Measurements from ENCODE around the gene SERTAD4.

Gene SERTAD4

DNA sequence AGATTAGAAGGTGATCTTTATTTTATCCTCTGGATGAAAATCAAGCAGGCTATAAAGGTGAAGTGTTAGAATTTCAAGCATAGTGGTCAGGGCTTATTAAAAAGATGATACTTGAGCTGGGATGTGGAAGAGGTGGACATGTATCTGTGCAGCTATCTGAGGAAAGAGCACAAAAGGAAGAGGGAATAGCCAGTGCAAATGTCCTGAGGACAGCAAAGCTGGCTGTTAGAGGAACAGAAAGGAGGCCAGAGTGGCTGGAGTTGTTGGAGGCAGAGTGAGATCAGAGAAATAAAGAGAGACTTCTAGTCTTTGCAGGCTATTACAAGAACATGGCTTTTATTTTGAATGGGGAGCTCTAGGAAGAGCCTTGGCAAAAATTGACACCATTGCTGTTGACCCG, 4.4 kb upstream of the SERTAD4 start:
- no peak for DNase-seq
- TF ChIP-seq, protein P1, sequence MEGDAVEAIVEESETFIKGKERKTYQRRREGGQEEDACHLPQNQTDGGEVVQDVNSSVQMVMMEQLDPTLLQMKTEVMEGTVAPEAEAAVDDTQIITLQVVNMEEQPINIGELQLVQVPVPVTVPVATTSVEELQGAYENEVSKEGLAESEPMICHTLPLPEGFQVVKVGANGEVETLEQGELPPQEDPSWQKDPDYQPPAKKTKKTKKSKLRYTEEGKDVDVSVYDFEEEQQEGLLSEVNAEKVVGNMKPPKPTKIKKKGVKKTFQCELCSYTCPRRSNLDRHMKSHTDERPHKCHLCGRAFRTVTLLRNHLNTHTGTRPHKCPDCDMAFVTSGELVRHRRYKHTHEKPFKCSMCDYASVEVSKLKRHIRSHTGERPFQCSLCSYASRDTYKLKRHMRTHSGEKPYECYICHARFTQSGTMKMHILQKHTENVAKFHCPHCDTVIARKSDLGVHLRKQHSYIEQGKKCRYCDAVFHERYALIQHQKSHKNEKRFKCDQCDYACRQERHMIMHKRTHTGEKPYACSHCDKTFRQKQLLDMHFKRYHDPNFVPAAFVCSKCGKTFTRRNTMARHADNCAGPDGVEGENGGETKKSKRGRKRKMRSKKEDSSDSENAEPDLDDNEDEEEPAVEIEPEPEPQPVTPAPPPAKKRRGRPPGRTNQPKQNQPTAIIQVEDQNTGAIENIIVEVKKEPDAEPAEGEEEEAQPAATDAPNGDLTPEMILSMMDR (IDR thresholded peaks at IDR 0.05): no peak
- intact Hi-C loops (cut with DNase I; ENCODE audit: low total_unique reads): no loop called here
- no peaks in the 10 kb centered on the region for H3K36me3 ChIP-seq
- no peaks in the 10 kb centered on the region for H3K27me3 ChIP-seq
- H3K4me1 ChIP-seq: peaks cover 0 to 15% (median 10%) of the 10 kb centered on the region in 4 donors
- H3K4me3 ChIP-seq: no peak overlapping the region
- H3K9me3 ChIP-seq: no peaks in the 10 kb centered on the region
- H3K27ac ChIP-seq: no peak overlapping the region

DNA sequence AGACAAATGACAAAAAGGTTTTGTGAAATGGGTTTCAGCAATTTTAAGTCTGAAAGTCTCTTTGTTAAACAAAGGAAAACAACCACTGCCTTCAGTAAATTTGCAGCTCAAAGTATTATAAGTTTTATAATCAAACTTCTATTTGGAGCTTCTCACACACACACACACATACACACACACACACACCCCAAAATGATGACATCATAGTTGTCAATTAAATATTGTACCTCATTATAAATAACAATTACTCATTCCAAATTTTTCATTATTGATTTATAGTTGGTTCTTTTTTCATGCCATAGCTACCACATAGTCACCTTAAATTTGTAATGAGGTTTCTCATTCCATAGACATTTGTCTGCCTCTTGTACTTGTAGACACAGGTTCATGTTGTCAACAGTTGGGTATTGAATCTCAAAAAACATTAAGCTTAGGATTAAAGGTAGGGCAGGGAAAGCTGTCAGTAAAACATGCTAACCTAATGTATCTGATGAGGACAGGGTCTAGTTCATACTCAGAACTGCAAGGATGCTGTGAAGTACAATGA, 2.4 kb upstream of the SERTAD4 start:
- intact Hi-C loops (cut with DNase I; ENCODE audit: low total_unique reads): no loop called here
- no peak overlapping the region for H3K4me3 ChIP-seq
- no peak for DNase-seq
- H3K27ac ChIP-seq: no peak overlapping the region
- H3K9me3 ChIP-seq: no peaks in the 10 kb centered on the region
- TF ChIP-seq, protein P1 (IDR thresholded peaks at IDR 0.05): no peak
- H3K27me3 ChIP-seq: no peaks in the 10 kb centered on the region
- peaks cover 0 to 23% (median 19%) of the 10 kb centered on the region in 4 donors for H3K4me1 ChIP-seq
- H3K36me3 ChIP-seq: no peaks in the 10 kb centered on the region

DNA sequence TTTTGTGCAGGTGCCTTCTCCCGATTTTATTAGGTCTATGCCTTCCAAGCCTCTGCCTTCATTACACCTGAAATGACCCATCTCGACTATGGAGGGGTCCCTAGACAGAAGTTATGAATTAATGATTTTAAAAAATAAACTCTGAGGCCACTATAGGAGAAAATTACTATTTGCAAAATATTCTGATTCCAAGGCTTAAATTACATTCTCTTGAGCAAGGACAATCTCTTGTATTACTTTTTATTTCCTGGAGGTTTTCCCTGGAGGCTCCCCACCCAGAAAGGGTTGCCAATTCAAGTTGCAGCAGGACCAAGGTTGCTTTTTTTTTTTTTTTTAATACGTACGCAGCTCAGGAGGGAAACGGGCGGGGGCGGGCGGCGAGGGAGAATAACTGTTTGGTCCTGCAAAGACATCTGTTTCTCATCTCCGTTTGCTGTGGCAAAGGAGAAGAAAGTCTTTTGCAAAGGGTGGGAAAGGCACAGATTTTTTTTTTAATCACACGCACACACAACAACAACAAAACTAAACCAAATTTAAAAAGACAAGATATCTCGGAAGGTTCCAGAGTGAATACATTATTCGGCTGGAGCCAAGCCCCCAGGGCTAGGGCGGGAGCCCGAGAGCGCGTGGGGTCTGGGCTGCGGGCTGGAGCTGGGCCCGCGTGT, 618 bp upstream of the SERTAD4 start:
- Histone ChIP-seq H3K36me3 (no peaks in the 10 kb centered on the region), H3K27me3 (no peaks in the 10 kb centered on the region), H3K27ac (peak overlapping the region; percentile 83 to 93), H3K4me1 (peaks cover 0 to 39% (median 35%) of the 10 kb centered on the region in 4 donors), H3K4me3 (peak overlapping the region; percentile 69 to 89), H3K9me3 (no peaks in the 10 kb centered on the region)
- no peak for DNase-seq
- intact Hi-C loops (cut with DNase I; ENCODE audit: low total_unique reads): no loop called here
- TF ChIP-seq, protein P1 (IDR thresholded peaks at IDR 0.05): no peak

DNA sequence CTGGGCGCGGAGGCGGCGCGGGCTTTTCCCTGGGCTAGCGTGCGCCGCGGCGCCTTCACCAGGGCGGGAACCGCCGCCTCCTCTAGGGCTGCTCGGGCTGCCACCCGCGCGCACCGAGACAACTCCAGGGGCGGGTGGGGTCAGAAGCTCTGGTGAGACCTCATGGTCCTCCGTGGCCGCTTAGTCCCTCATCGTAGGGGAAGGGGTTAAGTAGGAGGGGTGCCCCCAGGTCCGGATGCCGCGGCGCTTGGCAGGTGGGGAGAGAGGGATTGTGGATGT, 559 bp downstream of the SERTAD4 start:
- peak in 1 of 2 donors; percentile 73 for DNase-seq
- Histone ChIP-seq H3K27me3 (no peaks in the 10 kb centered on the region), H3K4me1 (peaks cover 0 to 50% (median 45%) of the 10 kb centered on the region in 4 donors), H3K4me3 (peak overlapping the region; percentile 69 to 89), H3K27ac (peak overlapping the region; percentile 83 to 93), H3K9me3 (no peaks in the 10 kb centered on the region), H3K36me3 (no peaks in the 10 kb centered on the region)
- intact Hi-C loops (cut with DNase I; ENCODE audit: low total_unique reads): no loop called here
- TF ChIP-seq, protein P1 (IDR thresholded peaks at IDR 0.05): no peak

DNA sequence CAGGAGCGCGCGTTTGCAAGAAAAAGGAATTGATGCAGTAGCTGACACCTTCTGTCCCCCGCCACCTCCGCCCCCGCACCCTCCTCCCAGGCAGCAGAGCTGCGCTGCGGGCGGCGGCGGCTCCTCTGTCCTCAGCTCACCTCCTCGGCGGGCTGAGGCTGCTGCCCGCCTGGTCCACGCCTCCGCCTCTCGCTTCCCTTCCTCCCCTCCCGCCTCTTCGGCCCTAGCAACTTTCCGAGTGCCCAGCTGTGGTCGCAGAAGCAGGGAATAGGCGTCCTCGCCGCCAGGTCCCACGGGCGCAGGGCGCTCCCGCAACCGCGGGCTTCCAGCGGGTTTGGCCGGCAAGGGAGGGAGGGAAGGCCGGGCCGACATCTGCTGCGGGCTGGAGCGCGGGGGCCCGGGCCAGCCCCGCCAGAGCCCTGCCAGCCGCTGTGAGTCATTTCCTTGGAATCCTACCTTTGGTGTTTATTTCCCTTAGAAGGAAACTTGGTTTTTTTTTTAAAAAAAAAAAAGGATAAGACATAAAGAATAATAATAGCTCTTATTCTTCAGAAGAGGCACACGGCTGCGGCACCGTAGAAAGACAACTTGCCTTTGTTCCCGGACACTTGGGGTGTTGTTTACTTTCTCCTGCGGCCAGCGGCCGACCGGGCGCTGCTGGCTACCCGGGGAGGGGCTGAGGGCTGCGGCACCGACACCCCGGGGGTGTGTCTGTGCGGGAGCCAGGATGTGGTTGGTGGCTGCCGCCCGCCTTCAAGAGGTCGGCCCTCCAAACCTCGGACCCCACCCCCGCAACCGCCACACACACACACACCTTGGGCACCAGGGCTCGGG, 1.1 kb downstream of the SERTAD4 start:
- H3K9me3 ChIP-seq: no peaks in the 10 kb centered on the region
- peaks cover 0 to 55% (median 50%) of the 10 kb centered on the region in 4 donors for H3K4me1 ChIP-seq
- intact Hi-C loops (cut with DNase I; ENCODE audit: low total_unique reads): no loop called here
- no peaks in the 10 kb centered on the region for H3K27me3 ChIP-seq
- peak overlapping the region; percentile 69 to 89 for H3K4me3 ChIP-seq
- no peaks in the 10 kb centered on the region for H3K36me3 ChIP-seq
- H3K27ac ChIP-seq: peak overlapping the region; percentile 83 to 93
- TF ChIP-seq, protein P1 (IDR thresholded peaks at IDR 0.05): no peak
- peak in 1 of 2 donors; percentile 79 for DNase-seq

All from tibial artery (tissue), 4 donors.